Right lobe of liver (tissue), 6 donors: ENCODE results near the gene SLC4A8. TPM values are rescaled to one million over a fixed set of nuclear protein-coding genes. Genes with fewer than 3 reads are reported as not detected.

Source experiments
- ATAC-seq, 4 donors: fragments of 200-7000 bp; cut with Tn5 transposase; one replicate each; pipeline ENCODE4 v1.9.1; 2020; ENCODE audit warnings: mild to moderate bottlenecking in 4 of 4, moderate library complexity in 4 of 4
- DNase-seq, 3 donors: peaks; one replicate each; pipeline ENCODE4 v3.0.0-alpha.2; 2020
- H3K27ac ChIP-seq, 3 donors: fragments of 200-600 bp; one replicate each; pipeline ENCODE4 v1.8.0; 2022
- H3K27me3 ChIP-seq, 2 donors: fragments of 200-600 bp; one replicate each; pipeline ENCODE4 v1.8.0; 2022
- H3K36me3 ChIP-seq, 4 donors: fragments of 200-600 bp; sonication (generic) in 1 of 4; one replicate each; pipeline versions ENCODE4 v1.5.1 to v1.8.0; 2017 to 2022; ENCODE audit warnings: control low read depth in 1 of 4
- H3K4me1 ChIP-seq, 4 donors: fragments of 200-600 bp; sonication (generic) in 1 of 4; one replicate each; pipeline versions ENCODE4 v1.5.1 to v1.8.0; 2017 to 2022; ENCODE audit warnings: control low read depth in 1 of 4
- H3K4me3 ChIP-seq, 3 donors: fragments of 200-600 bp; one replicate each; pipeline ENCODE4 v1.8.0; 2022
- H3K9me3 ChIP-seq, 4 donors: fragments of 200-600 bp; sonication (generic) in 1 of 4; one replicate each; pipeline versions ENCODE4 v1.5.1 to v1.8.0; 2017 to 2022; ENCODE audit warnings: control low read depth in 1 of 4
- POLR2A ChIP-seq: fragments of 450-650 bp; IDR thresholded peaks from one replicate; pipeline ENCODE4 v1.6.1; 2017; ENCODE audit warnings: antibody characterized with exemption, mild to moderate bottlenecking
- WGBS: methylation state at CpG from one replicate; pipeline ENCODE4 v1.1.6; 2018; ENCODE audit warnings: low coverage, low lambda C conversion rate; ENCODE audit not compliant: insufficient coverage; ENCODE audit errors: missing lambda C conversion rate; 5-methylcytosine and 5-hydroxymethylcytosine counted together
- intact Hi-C, 2 donors: fragments of 100-400 bp; cut with DNase I; formaldehyde crosslinking; loops; one replicate each; pipeline versions ENCODE4 v1.11.2 to v1.14.1; 2022
- total RNA-seq, 6 experiments: library from RNA; depleted of rRNA in 2 of 6; stranded (reverse); fragments of >200 nt in 2 of 6; fragmentation: NEBNext Ultra II Directional in 3 of 6; extraction: Animal tissue kit (Norgen Biotek cat#: 25700) in 3 of 6; gene quantifications; one replicate each; pipeline versions ENCODE4 v1.1.0 to v1.2.4, GENCODE V29; 2016 to 2023
- TF ChIP-seq, protein P1 (sequence below), 4 donors: fragments of 200-600 bp in 3 of 4; fragments of 450-650 bp in 1 of 4; IDR thresholded peaks; one replicate each; pipeline versions ENCODE4 v1.5.1 to v1.8.0; 2016 to 2022; ENCODE audit warnings: antibody characterized with exemption in 4 of 4, mild to moderate bottlenecking in 2 of 4
- donor health status: DM: no; HTN: yes; CAD: no.
- donor health status: DM: no; HTN: no; CAD: no.
- donor health status: DM: no; HTN: no; CAD: no.
- donor health status: DM: no; HTN: yes; CAD: no.
- donor health status: DM: no; HTN: yes; CAD: no.

Gene SLC4A8
- total RNA-seq, 6 experiments from 2014 or later, result 0.04 to 0.55 (median 0.19) TPM

DNA sequence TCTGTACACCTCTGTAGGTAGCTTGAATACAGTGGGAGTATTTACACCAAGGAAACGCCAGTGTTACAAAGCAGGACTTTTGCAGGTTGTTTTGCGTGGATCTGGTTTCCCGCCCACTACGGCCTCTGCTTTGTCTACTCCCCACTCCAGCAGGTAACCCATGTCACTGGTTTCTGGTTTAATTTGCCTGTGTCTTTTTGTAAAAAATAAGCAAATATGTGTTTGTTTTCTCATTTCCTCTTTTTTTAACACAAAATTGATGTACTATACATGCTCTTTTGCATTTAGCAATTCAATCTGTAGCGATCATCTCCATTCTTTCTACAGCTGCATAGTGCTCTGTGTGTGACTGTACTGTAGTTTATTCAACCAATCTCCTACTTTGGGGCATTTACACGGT, 123.0 kb downstream of the SLC4A8 start:
- Histone ChIP-seq H3K27me3 (no peaks in the 10 kb centered on the region), H3K36me3 (no peaks in the 10 kb centered on the region), H3K4me3 (no peak overlapping the region), H3K27ac (no peak overlapping the region), H3K4me1 (no peaks in the 10 kb centered on the region), H3K9me3 (no peaks in the 10 kb centered on the region)
- TF ChIP-seq, protein P1, sequence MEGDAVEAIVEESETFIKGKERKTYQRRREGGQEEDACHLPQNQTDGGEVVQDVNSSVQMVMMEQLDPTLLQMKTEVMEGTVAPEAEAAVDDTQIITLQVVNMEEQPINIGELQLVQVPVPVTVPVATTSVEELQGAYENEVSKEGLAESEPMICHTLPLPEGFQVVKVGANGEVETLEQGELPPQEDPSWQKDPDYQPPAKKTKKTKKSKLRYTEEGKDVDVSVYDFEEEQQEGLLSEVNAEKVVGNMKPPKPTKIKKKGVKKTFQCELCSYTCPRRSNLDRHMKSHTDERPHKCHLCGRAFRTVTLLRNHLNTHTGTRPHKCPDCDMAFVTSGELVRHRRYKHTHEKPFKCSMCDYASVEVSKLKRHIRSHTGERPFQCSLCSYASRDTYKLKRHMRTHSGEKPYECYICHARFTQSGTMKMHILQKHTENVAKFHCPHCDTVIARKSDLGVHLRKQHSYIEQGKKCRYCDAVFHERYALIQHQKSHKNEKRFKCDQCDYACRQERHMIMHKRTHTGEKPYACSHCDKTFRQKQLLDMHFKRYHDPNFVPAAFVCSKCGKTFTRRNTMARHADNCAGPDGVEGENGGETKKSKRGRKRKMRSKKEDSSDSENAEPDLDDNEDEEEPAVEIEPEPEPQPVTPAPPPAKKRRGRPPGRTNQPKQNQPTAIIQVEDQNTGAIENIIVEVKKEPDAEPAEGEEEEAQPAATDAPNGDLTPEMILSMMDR (IDR thresholded peaks at IDR 0.05), result no peak
- no peak for TF ChIP-seq POLR2A
- WGBS, result 77% methylated on average over 4 of the region's 6 CpGs
- DNase-seq (no peak), ATAC-seq (no peak)
- intact Hi-C loops, result no loop called here

DNA sequence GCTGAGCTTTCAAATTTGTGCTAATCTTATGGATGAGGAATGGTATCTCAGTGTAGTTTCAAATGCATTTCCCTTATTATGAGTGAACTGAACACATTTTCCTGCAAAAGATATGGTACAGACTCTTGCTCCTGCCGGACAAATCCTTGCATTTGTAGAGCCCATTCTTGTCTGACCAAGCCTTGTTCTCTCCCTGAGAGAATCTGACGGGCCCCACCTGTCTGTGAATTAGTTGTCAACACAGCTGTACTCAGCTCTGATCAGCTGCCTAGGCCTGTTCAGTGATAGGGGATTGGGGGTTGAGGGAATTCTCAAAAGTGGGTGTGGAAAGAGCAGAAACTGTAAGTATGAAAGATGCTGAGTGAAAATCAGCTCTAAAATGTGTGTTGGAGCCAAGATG, 123.6 kb downstream of the SLC4A8 start:
- DNase-seq (no peak), ATAC-seq (no peak)
- H3K27me3 ChIP-seq, result no peaks in the 10 kb centered on the region
- no peaks in the 10 kb centered on the region for H3K4me1 ChIP-seq
- H3K4me3 ChIP-seq, result no peak overlapping the region
- no peak overlapping the region for H3K27ac ChIP-seq
- no peaks in the 10 kb centered on the region for H3K9me3 ChIP-seq
- TF ChIP-seq POLR2A, result no peak
- TF ChIP-seq, protein P1 (IDR thresholded peaks at IDR 0.05), result no peak
- intact Hi-C loops, result no loop called here
- WGBS, result 63% methylated on average over 2 of the region's 2 CpGs
- H3K36me3 ChIP-seq, result no peaks in the 10 kb centered on the region

DNA sequence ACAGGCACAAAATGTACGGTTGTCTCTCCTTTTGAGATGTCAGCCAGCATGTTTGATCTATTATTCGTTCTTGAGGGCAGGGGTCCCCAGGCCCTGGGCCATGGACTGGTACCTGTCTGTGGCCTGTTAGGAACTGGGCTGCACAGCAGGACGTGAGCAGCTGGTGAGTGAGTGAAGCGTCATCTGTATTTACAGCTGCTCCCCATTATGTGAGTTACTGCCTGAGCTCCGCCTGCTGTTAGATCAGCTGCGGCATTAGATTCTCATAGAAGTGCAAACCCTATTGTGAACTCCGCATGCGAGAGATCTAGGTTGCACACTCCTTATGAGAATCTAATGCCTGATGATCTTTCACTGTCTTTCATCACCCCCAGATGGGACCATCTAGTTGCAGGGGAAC, 125.0 kb downstream of the SLC4A8 start:
- TF ChIP-seq, protein P1 (IDR thresholded peaks at IDR 0.05), result no peak
- no peak for TF ChIP-seq POLR2A
- H3K27ac ChIP-seq, result no peak overlapping the region
- intact Hi-C loops, result no loop called here
- ATAC-seq, result no peak
- DNase-seq, result no peak
- H3K4me3 ChIP-seq, result no peak overlapping the region
- no peaks in the 10 kb centered on the region for H3K27me3 ChIP-seq
- WGBS, result 76% methylated on average over 6 of the region's 8 CpGs
- no peaks in the 10 kb centered on the region for H3K9me3 ChIP-seq
- H3K36me3 ChIP-seq, result no peaks in the 10 kb centered on the region
- no peaks in the 10 kb centered on the region for H3K4me1 ChIP-seq

Other genes starting within 250 kb of the SLC4A8 start
- 1 to 10 TPM; 2.5 to 7.0 (median 3.6) TPM for gene POU6F1, start 206.8 kb upstream of the SLC4A8 start, total RNA-seq
- gene DAZAP2, start 186.0 kb upstream of the SLC4A8 start, total RNA-seq, result 100 to 1,000 TPM in 3 of 6 experiments, 10 to 100 TPM in 3; 69.0 to 123 (median 108) TPM
- gene SMAGP, start 154.4 kb upstream of the SLC4A8 start, total RNA-seq, result 1 to 10 TPM; 2.9 to 9.7 (median 5.6) TPM
- 1 to 10 TPM; 2.3 to 5.8 (median 3.7) TPM for gene BIN2, start 100.7 kb upstream of the SLC4A8 start, total RNA-seq
- not detected for gene CELA1, start 78.2 kb upstream of the SLC4A8 start, total RNA-seq
- gene GALNT6, start 33.4 kb upstream of the SLC4A8 start, total RNA-seq, result 1 to 10 TPM in 3 of 6 experiments, under 1 TPM in 3; 0.55 to 3.3 (median 1.3) TPM
- gene SCN8A, start 166.4 kb downstream of the SLC4A8 start, total RNA-seq, result 1 to 10 TPM; 1.7 to 5.6 (median 3.7) TPM